HG03159 (cell line): ENCODE data around the gene ST7.
"Not testable (repeated sequence)": the region's sequence is repeated elsewhere in the genome, so short reads cannot be mapped to it uniquely, and the experiment has no call there.

Experiments
- ATAC-seq: cut with Tn5 transposase; IDR thresholded peaks from one replicate; pipeline ENCODE4 v1.9.1; 2021; ENCODE audit warnings: mild to moderate bottlenecking, moderate library complexity; ENCODE audit not compliant: unreplicated experiment

ST7 gene

GRCh38 chr7:116971153-116971552 is 17.9 kb downstream of the ST7 start:
- ATAC-seq = not testable (repeated sequence)

- no peak for ATAC-seq
Measured at GRCh38 chr7:116971869-116972268, 18.6 kb downstream of the ST7 start.

GRCh38 chr7:116975024-116975423 is 21.7 kb downstream of the ST7 start:
- not testable (repeated sequence) for ATAC-seq

GRCh38 chr7:116977172-116977571 is 23.9 kb downstream of the ST7 start:
- no peak for ATAC-seq

GRCh38 chr7:116978006-116978405 is 24.7 kb downstream of the ST7 start:
- no peak for ATAC-seq

- ATAC-seq = no peak
Measured at GRCh38 chr7:116979430-116979829, 26.1 kb downstream of the ST7 start.

GRCh38 chr7:116980354-116980753 is 27.1 kb downstream of the ST7 start:
- no peak for ATAC-seq

- no peak for ATAC-seq
Measured at GRCh38 chr7:116981939-116982338, 28.6 kb downstream of the ST7 start.

GRCh38 chr7:116984511-116984910 is 31.2 kb downstream of the ST7 start:
- ATAC-seq = peak; percentile 20

- peak; percentile 62 for ATAC-seq
Measured at GRCh38 chr7:116984917-116985316, 31.6 kb downstream of the ST7 start.

- ATAC-seq = no peak
Measured at GRCh38 chr7:116985575-116985974, 32.3 kb downstream of the ST7 start.

GRCh38 chr7:116986611-116987565 is 33.6 kb downstream of the ST7 start:
- no peak for ATAC-seq

GRCh38 chr7:116988363-116988989 is 35.2 kb downstream of the ST7 start:
- no peak for ATAC-seq

- no peak for ATAC-seq
Measured at GRCh38 chr7:116990056-116990455, 36.8 kb downstream of the ST7 start.

GRCh38 chr7:116991233-116991632 is 37.9 kb downstream of the ST7 start:
- ATAC-seq = no peak

GRCh38 chr7:116994611-116995010 is 41.3 kb downstream of the ST7 start:
- no peak for ATAC-seq

- ATAC-seq = no peak
Measured at GRCh38 chr7:116997972-116998371, 44.7 kb downstream of the ST7 start.

- ATAC-seq = no peak
Measured at GRCh38 chr7:116998567-116999175, 45.4 kb downstream of the ST7 start.

GRCh38 chr7:116999311-116999710 is 46.0 kb downstream of the ST7 start:
- ATAC-seq = no peak

- no peak for ATAC-seq
Measured at GRCh38 chr7:117001283-117001682, 48.0 kb downstream of the ST7 start.

- no peak for ATAC-seq
Measured at GRCh38 chr7:117004899-117005298, 51.6 kb downstream of the ST7 start.

- no peak for ATAC-seq
Measured at GRCh38 chr7:117005449-117005848, 52.1 kb downstream of the ST7 start.
